Left ventricle myocardium inferior (tissue), 1 donor: Measurements from ENCODE around the gene MAN2C1. TPM values are rescaled to one million over a fixed set of nuclear protein-coding genes. Genes with fewer than 3 reads are reported as not detected.

ENCODE experiments used
- DNase-seq: peaks from one replicate; pipeline ENCODE4 v3.0.0-alpha.2; 2020
- H3K27ac ChIP-seq: fragments of 200-600 bp; replicated peaks from 2 replicates; pipeline ENCODE4 v1.8.0; 2021
- H3K27me3 ChIP-seq: fragments of 200-600 bp; 2 replicates; pipeline ENCODE4 v1.8.0; 2021; ENCODE audit warnings: low read depth
- H3K36me3 ChIP-seq: fragments of 200-600 bp; 2 replicates; pipeline ENCODE4 v1.8.0; 2021
- H3K4me1 ChIP-seq: fragments of 200-600 bp; 2 replicates; pipeline ENCODE4 v1.8.0; 2021
- H3K4me3 ChIP-seq: fragments of 200-600 bp; 2 replicates; pipeline ENCODE4 v1.8.0; 2021; ENCODE audit warnings: mild to moderate bottlenecking, moderate library complexity
- H3K9me3 ChIP-seq: fragments of 200-600 bp; replicated peaks from 2 replicates; pipeline ENCODE4 v1.8.0; 2021
- intact Hi-C: fragments of 100-400 bp; cut with micrococcal nuclease; formaldehyde crosslinking; loops from one replicate; pipeline ENCODE4 v1.11.0; 2022
- total RNA-seq: library from RNA; stranded (reverse); fragmentation: NEBNext Ultra II Directional; extraction: Animal tissue kit (Norgen Biotek cat#: 25700); gene quantifications from one replicate; pipeline ENCODE4 v1.2.1, GENCODE V29; 2021
- TF ChIP-seq, protein P1 (sequence below): fragments of 200-600 bp; IDR thresholded peaks from 2 replicates; pipeline ENCODE4 v1.8.0; 2021; ENCODE audit warnings: antibody characterized with exemption, mild to moderate bottlenecking, borderline replicate concordance
- donor health status: DM: no; HTN: yes; CAD: no; lungs with severe emphysema.

The MAN2C1 gene
- total RNA-seq, 1 donor from 2014 or later = 114 TPM

DNA sequence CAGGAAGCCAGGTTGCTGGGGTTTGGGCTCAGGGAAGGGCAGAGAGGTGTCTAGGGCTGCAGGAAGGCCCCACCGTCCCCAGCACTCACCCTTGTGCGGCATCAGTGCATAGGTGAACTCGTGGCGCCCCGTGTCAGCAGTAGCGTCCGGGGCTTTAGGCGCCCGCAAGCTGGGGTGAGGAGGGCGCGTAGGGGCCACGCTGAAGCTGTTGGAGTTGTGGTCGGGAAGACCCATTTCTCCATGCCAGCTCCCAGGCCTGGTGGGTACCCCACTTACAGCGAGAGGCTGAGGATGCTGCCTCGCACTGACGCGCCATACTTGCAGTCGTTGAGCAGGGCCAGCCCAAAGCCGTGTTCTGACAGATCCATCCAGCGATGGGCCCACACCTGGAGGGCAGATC lies 11.9 kb downstream of the MAN2C1 start:
- Histone ChIP-seq H3K9me3 (no peaks in the 10 kb centered on the region), H3K27ac (no peak overlapping the region), H3K4me3 (no peak overlapping the region), H3K27me3 (no peaks in the 10 kb centered on the region), H3K4me1 (no peaks in the 10 kb centered on the region), H3K36me3 (peaks cover 65% of the 10 kb centered on the region)
- DNase-seq = no peak
- intact Hi-C loops = no loop called here
- TF ChIP-seq, protein P1, sequence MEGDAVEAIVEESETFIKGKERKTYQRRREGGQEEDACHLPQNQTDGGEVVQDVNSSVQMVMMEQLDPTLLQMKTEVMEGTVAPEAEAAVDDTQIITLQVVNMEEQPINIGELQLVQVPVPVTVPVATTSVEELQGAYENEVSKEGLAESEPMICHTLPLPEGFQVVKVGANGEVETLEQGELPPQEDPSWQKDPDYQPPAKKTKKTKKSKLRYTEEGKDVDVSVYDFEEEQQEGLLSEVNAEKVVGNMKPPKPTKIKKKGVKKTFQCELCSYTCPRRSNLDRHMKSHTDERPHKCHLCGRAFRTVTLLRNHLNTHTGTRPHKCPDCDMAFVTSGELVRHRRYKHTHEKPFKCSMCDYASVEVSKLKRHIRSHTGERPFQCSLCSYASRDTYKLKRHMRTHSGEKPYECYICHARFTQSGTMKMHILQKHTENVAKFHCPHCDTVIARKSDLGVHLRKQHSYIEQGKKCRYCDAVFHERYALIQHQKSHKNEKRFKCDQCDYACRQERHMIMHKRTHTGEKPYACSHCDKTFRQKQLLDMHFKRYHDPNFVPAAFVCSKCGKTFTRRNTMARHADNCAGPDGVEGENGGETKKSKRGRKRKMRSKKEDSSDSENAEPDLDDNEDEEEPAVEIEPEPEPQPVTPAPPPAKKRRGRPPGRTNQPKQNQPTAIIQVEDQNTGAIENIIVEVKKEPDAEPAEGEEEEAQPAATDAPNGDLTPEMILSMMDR = no peak

DNA sequence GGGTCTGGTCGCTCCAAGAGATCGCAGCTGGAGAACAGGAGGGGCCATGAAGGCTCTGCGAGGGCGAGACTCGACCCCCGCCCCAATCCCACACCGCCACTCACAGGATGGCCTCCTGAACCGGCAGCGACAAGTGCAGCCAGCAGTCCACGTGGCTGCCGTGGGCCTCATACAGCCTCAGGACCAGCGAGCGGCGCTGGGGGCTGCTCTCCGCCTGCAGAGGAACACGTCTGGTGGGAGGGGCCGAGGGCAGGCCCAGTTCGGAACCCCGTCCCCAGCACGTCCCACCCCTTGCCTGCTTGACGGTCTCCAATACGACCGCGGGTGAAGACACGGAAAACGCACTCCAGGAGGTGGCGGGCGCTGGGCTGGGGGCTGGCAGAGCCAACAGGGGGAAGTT lies 12.4 kb downstream of the MAN2C1 start:
- H3K9me3 ChIP-seq = no peaks in the 10 kb centered on the region
- no peaks in the 10 kb centered on the region for H3K27me3 ChIP-seq
- no peaks in the 10 kb centered on the region for H3K4me1 ChIP-seq
- no peak overlapping the region for H3K27ac ChIP-seq
- H3K36me3 ChIP-seq = peaks cover 60% of the 10 kb centered on the region
- TF ChIP-seq, protein P1 = no peak
- intact Hi-C loops = no loop called here
- DNase-seq = no peak
- no peak overlapping the region for H3K4me3 ChIP-seq

DNA sequence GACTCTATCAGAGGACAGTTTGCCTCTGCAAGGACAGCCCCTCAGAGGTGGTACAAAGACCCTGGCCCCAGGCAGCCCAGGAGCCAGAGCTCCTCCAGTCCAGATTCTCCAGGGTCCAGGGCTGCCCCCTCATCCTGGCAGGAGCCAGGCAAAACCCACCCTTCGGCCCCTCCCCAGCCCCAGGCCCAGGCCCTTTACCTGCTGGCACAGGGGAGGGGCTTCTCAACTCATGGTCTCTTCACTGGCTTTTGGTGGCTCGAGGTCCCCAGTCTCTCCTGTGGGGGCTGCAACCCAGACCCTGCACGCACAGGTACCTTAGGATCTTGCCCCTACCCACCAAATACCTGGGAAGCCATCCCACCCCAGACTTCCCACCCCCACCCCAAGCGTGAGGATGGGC lies 13.0 kb downstream of the MAN2C1 start:
- TF ChIP-seq, protein P1 = no peak
- Histone ChIP-seq H3K36me3 (peaks cover 54% of the 10 kb centered on the region), H3K9me3 (no peaks in the 10 kb centered on the region), H3K27me3 (no peaks in the 10 kb centered on the region), H3K4me3 (no peak overlapping the region), H3K4me1 (no peaks in the 10 kb centered on the region), H3K27ac (no peak overlapping the region)
- intact Hi-C loops = no loop called here
- no peak for DNase-seq

DNA sequence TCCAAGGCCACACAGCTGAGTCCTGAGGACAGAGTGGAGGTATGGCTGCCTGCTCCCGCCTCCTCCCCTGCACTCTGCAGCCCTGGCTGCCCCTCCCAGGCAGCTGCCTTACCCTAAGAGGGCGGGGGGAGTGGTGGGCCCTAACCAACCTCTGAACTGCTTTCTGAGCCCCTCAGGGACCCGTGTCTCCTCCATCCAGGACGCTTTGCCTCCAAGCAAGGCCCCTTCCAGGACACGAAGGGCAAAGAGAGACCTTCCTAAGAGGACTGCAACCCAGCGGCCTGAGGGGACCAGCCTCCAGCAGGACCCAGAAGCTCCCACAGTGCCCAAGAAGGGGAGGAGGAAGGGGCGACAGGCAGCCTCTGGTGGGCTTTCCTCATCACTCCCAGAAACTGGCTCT lies 14.0 kb downstream of the MAN2C1 start:
- no peak for DNase-seq
- TF ChIP-seq, protein P1 = no peak
- Histone ChIP-seq H3K4me1 (no peaks in the 10 kb centered on the region), H3K9me3 (no peaks in the 10 kb centered on the region), H3K27me3 (no peaks in the 10 kb centered on the region), H3K36me3 (peaks cover 45% of the 10 kb centered on the region), H3K27ac (no peak overlapping the region), H3K4me3 (no peak overlapping the region)
- intact Hi-C loops = no loop called here

DNA sequence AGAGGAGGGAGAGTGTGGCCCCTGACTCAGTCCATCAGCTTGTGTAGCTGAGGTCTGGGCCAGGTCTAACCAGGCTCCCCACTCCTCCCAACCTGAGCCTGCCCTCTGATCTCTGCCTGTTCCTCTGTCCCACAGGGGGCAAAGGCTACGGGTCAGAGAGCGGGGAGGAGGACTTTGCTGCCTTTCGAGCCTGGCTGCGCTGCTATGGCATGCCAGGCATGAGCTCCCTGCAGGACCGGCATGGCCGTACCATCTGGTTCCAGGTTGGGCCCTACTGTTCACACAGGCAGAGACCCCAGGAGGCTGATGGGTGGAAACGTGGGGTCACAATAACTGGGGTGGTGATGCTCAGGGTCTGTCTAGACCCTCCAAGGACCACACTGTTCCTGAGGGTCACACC lies 14.8 kb downstream of the MAN2C1 start:
- H3K36me3 ChIP-seq = peaks cover 37% of the 10 kb centered on the region
- no peaks in the 10 kb centered on the region for H3K27me3 ChIP-seq
- no peak for DNase-seq
- no peak overlapping the region for H3K27ac ChIP-seq
- H3K4me1 ChIP-seq = peaks cover 7% of the 10 kb centered on the region
- H3K4me3 ChIP-seq = no peak overlapping the region
- intact Hi-C loops = no loop called here
- TF ChIP-seq, protein P1 = no peak
- no peaks in the 10 kb centered on the region for H3K9me3 ChIP-seq
